BE2C (cell line): ENCODE results near the gene APRT.

ENCODE experiments used
- DNase-seq: peaks from one replicate; pipeline ENCODE4 v3.0.0-alpha.2; 2020
- H3K27me3 ChIP-seq: fragments of 250-450 bp; sonication (Bioruptor Pico); 2 replicates; pipeline ENCODE4 v1.5.1; 2020; ENCODE audit warnings: mild to moderate bottlenecking
- H3K36me3 ChIP-seq: fragments of 250-450 bp; sonication (Bioruptor Pico); 2 replicates; pipeline ENCODE4 v1.5.1; 2020; ENCODE audit warnings: mild to moderate bottlenecking
- H3K4me1 ChIP-seq: fragments of 250-450 bp; sonication (Bioruptor Pico); 2 replicates; pipeline ENCODE4 v1.5.1; 2020
- H3K4me3 ChIP-seq: 2 replicates; pipeline ENCODE4 v1.5.1; 2011; ENCODE audit warnings: low read depth, low read length
- H3K9me3 ChIP-seq: fragments of 250-450 bp; sonication (Bioruptor Pico); 2 replicates; pipeline ENCODE4 v1.5.1; 2020
- CTCF ChIP-seq: IDR thresholded peaks from 2 replicates; pipeline ENCODE4 v1.5.1; 2012; ENCODE audit warnings: mild to moderate bottlenecking, low read depth, low read length

Gene APRT

GRCh38 chr16:88780142-88781062 is 31.3 kb downstream of the APRT start:
- DNase-seq, result no peak
- H3K9me3 ChIP-seq, result no peaks in the 10 kb centered on the region
- TF ChIP-seq CTCF, result no peak
- H3K27me3 ChIP-seq, result peaks cover 21% of the 10 kb centered on the region
- no peak overlapping the region for H3K4me3 ChIP-seq
- H3K36me3 ChIP-seq, result no peaks in the 10 kb centered on the region
- H3K4me1 ChIP-seq, result peaks cover 2% of the 10 kb centered on the region; the same call in 1 of the 2 replicates

- no peaks in the 10 kb centered on the region for H3K36me3 ChIP-seq
- no peak for DNase-seq
- H3K4me3 ChIP-seq, result no peak overlapping the region
- H3K4me1 ChIP-seq, result peaks cover 2% of the 10 kb centered on the region; the same call in 1 of the 2 replicates
- TF ChIP-seq CTCF, result no peak
- peaks cover 13% of the 10 kb centered on the region for H3K27me3 ChIP-seq
- no peaks in the 10 kb centered on the region for H3K9me3 ChIP-seq
These were observed 32.2 kb downstream of the APRT start for GRCh38 chr16:88779406-88780141.

DNA sequence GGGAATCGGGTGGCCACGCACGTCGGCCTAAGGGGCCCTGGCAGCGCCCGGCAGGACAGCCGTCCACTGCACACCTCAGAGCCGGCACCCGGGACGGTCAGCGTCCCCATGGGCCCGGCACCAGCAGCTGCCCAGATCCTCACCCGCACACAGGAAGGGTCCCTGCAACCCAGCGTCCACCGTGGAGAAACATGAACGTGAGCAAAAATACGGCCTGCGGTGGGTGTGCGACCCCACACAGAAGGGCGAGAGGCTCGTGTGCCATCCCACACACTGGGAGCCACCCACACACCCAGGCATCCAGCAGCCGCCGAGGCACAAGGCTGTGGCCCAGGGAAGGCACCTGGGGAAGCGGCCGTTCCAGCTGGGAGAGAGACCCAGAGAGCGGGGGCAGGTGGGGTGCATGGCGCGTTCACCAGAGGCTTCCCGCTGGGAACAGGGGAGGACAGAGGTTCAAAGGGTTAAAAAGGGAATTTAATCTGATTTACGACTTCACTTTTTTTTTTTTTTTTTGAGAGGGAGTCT is 33.1 kb downstream of the APRT start:
- no peaks in the 10 kb centered on the region for H3K36me3 ChIP-seq
- DNase-seq, result no peak
- TF ChIP-seq CTCF, result no peak

GRCh38 chr16:88778271-88778525 is 33.5 kb downstream of the APRT start:
- no peak for TF ChIP-seq CTCF
- H3K9me3 ChIP-seq, result no peaks in the 10 kb centered on the region
- H3K36me3 ChIP-seq, result no peaks in the 10 kb centered on the region
- H3K4me1 ChIP-seq, result peaks cover 3% of the 10 kb centered on the region
- H3K4me3 ChIP-seq, result no peak overlapping the region
- DNase-seq, result no peak
- peaks cover 3% of the 10 kb centered on the region; the same call in 1 of the 2 replicates for H3K27me3 ChIP-seq

More for the DNA sequence above, 33.1 kb downstream of the APRT start:
- Histone ChIP-seq H3K4me3 (no peak overlapping the region), H3K27me3 (peaks cover 3% of the 10 kb centered on the region), H3K9me3 (no peaks in the 10 kb centered on the region), H3K4me1 (peaks cover 2% of the 10 kb centered on the region)

DNA sequence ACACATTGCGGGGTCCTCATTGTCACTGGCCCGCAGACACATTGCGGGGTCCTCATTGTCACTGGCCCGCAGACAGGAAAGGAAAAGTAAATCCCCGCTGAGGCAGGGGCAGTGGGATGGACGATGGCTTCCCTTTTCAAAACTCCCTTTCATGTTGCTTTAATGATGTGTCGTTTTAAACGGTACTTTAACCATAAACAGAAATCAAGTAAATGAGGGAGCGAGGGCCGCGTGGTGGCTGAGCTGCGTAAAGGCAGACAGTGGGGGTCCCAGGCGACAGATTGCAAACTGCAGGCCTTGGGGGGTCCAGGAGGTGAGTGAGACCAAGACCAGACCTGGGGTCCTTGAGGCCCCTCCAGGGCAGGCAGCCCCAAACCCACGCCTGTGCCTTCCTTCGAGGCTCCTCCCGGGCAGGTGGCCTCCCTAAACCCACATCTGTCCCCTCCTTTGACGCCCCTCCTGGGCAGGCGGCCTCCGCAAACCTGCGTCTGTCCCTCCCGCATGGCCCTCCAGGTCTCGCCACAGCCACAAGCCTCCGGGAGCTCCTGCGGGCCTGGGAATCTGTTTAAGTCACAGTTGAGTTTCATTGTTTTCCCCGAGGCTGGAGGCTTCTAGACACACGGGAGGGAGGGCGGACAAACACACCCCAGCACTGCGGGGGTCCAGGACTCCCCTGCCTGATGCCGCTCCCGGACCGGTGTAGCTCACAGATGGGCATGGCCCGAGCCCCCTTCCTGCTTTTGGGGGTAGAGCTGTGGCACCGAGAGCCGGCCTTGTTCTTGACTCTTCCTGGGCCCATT is 34.1 kb downstream of the APRT start:
- H3K4me1 ChIP-seq, result peaks cover 8% of the 10 kb centered on the region
- no peaks in the 10 kb centered on the region for H3K36me3 ChIP-seq
- TF ChIP-seq CTCF, result no peak
- H3K4me3 ChIP-seq, result no peak overlapping the region
- DNase-seq, result no peak
- H3K9me3 ChIP-seq, result no peaks in the 10 kb centered on the region
- peaks cover 3% of the 10 kb centered on the region; the same call in 1 of the 2 replicates for H3K27me3 ChIP-seq
